ENCODE measurements around the gene SLC9A8. TPM values are rescaled to one million over a fixed set of nuclear protein-coding genes. Genes with fewer than 3 reads are reported as not detected.

Gene SLC9A8
- total and polyA plus RNA-seq, 12 donors, result 3.3 to 8.7 (median 6.9) TPM

GRCh38 chr20:49786668-49787370 is 25.8 kb upstream of the SLC9A8 start:
- no peak overlapping the region for H3K4me3 ChIP-seq
- 81 to 85% methylated on average over 7 of the region's 7 CpGs for WGBS, 2 donors
- H3K36me3 ChIP-seq, result no peaks in the 10 kb centered on the region
- H3K27me3 ChIP-seq, result no peaks in the 10 kb centered on the region
- no peak for DNase-seq
- intact Hi-C loops (cut with DNase I), result no loop called here
- no peak for ATAC-seq
- H3K27ac ChIP-seq, result peak overlapping the region in 1 of 10 donors; percentile 81
- H3K4me1 ChIP-seq, result peaks cover 0 to 57% (median 11%) of the 10 kb centered on the region in 9 donors
- peak in 6 of 9 donors; percentile 14 to 43 (median 23) for TF ChIP-seq CTCF (IDR thresholded peaks at IDR 0.05)
- H3K9me3 ChIP-seq, result no peaks in the 10 kb centered on the region

- Histone ChIP-seq H3K27ac (peak overlapping the region in 1 of 10 donors; percentile 31), H3K36me3 (no peaks in the 10 kb centered on the region), H3K9me3 (no peaks in the 10 kb centered on the region), H3K4me1 (peaks cover 0 to 56% (median 10%) of the 10 kb centered on the region in 9 donors), H3K4me3 (no peak overlapping the region), H3K27me3 (no peaks in the 10 kb centered on the region)
- no peak for ATAC-seq
- no peak for DNase-seq
- no peak for TF ChIP-seq CTCF (IDR thresholded peaks at IDR 0.05)
- intact Hi-C loops (cut with DNase I), result no loop called here
- 89 to 95% methylated on average over 9 of the region's 9 CpGs for WGBS, 2 donors
Measured at GRCh38 chr20:49787371-49788357, 25.0 kb upstream of the SLC9A8 start.

- ATAC-seq (peak; percentile 75 to 95 (median 86)), DNase-seq (peak; percentile 40 to 57)
- Histone ChIP-seq H3K27ac (peak overlapping the region; percentile 8 to 73 (median 66)), H3K36me3 (no peaks in the 10 kb centered on the region), H3K9me3 (no peaks in the 10 kb centered on the region), H3K4me1 (peaks cover 0 to 74% (median 10%) of the 10 kb centered on the region in 9 donors), H3K27me3 (no peaks in the 10 kb centered on the region), H3K4me3 (no peak overlapping the region)
- peak in 1 of 9 donors; percentile 7 for TF ChIP-seq CTCF (IDR thresholded peaks at IDR 0.05)
- 37 to 46% methylated on average over 9 of the region's 9 CpGs for WGBS, 2 donors
- intact Hi-C loops (cut with DNase I), result loop anchor here in 1 of 10 donors (2.0 kb wide), 1 partner anchor 23 kb away; the partner anchor contains the start of gene SLC9A8
Measured at GRCh38 chr20:49790077-49790798, 22.4 kb upstream of the SLC9A8 start.

All from heart right ventricle (tissue), 16 donors.